Stomach (tissue), 4 donors: ENCODE data around the gene BHLHE40.

Experiments
- EP300 ChIP-seq: sonication (generic); formaldehyde crosslinking; IDR thresholded peaks from one replicate; pipeline ENCODE4 v1.6.1; 2017; ENCODE audit warnings: antibody characterized with exemption
- TF ChIP-seq, protein P1 (sequence below), 7 experiments: fragments of 450-650 bp in 4 of 7; fragments of 200-600 bp in 3 of 7; sonication (generic) in 3 of 7; IDR thresholded peaks; one replicate each; pipeline ENCODE4 v1.5.1; 2016 to 2019; ENCODE audit warnings: antibody characterized with exemption in 7 of 7, control low read depth in 2 of 7, mild to moderate bottlenecking in 1 of 7

DNA sequence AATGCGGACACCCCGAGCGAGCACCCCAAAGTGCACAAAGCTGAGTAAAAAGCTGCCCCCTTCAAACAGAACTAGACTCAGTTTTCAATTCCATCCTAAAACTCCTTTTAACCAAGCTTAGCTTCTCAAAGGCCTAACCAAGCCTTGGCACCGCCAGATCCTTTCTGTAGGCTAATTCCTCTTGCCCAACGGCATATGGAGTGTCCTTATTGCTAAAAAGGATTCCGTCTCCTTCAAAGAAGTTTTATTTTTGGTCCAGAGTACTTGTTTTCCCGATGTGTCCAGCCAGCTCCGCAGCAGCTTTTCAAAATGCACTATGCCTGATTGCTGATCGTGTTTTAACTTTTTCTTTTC is 5.3 kb downstream of the BHLHE40 start:
- TF ChIP-seq, protein P1, sequence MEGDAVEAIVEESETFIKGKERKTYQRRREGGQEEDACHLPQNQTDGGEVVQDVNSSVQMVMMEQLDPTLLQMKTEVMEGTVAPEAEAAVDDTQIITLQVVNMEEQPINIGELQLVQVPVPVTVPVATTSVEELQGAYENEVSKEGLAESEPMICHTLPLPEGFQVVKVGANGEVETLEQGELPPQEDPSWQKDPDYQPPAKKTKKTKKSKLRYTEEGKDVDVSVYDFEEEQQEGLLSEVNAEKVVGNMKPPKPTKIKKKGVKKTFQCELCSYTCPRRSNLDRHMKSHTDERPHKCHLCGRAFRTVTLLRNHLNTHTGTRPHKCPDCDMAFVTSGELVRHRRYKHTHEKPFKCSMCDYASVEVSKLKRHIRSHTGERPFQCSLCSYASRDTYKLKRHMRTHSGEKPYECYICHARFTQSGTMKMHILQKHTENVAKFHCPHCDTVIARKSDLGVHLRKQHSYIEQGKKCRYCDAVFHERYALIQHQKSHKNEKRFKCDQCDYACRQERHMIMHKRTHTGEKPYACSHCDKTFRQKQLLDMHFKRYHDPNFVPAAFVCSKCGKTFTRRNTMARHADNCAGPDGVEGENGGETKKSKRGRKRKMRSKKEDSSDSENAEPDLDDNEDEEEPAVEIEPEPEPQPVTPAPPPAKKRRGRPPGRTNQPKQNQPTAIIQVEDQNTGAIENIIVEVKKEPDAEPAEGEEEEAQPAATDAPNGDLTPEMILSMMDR (IDR thresholded peaks at IDR 0.05), result no peak
- TF ChIP-seq EP300, result no peak
